Vagina (tissue), 2 donors: ENCODE data around the gene CREB5. TPM values are rescaled to one million over a fixed set of nuclear protein-coding genes. Genes with fewer than 3 reads are reported as not detected.
"Not testable (repeated sequence)": the region's sequence is repeated elsewhere in the genome, so short reads cannot be mapped to it uniquely, and the experiment has no call there.

Experiments
- DNase-seq, 2 donors: peaks; one replicate each; pipeline ENCODE4 v3.0.0-alpha.2; 2017; ENCODE audit errors: extremely low spot score in 2 of 2
- H3K27ac ChIP-seq: fragments of 200-600 bp; sonication (generic); one replicate; pipeline ENCODE4 v1.5.1; 2019
- H3K27me3 ChIP-seq: fragments of 200-600 bp; sonication (generic); one replicate; pipeline ENCODE4 v1.5.1; 2019
- H3K36me3 ChIP-seq, 2 donors: fragments of 200-600 bp; sonication (generic); one replicate each; pipeline ENCODE4 v1.5.1; 2017 to 2019
- H3K4me1 ChIP-seq: fragments of 200-600 bp; sonication (generic); one replicate; pipeline ENCODE4 v1.5.1; 2019
- H3K4me3 ChIP-seq, 2 donors: fragments of 200-600 bp; sonication (generic); 1 replicate in 1 of 2; 2 replicates in 1 of 2; pipeline ENCODE4 v1.5.1; 2016 to 2019
- H3K9me3 ChIP-seq: fragments of 200-600 bp; sonication (generic); one replicate; pipeline ENCODE4 v1.5.1; 2019
- CTCF ChIP-seq, 3 experiments: fragments of 450-650 bp in 2 of 3; fragments of 200-600 bp in 1 of 3; sonication (generic) in 1 of 3; IDR thresholded peaks; one replicate each; pipeline ENCODE4 v1.5.1; 2017 to 2019; ENCODE audit warnings: antibody characterized with exemption in 3 of 3, mild to moderate bottlenecking in 2 of 3, moderate library complexity in 2 of 3
- POLR2A ChIP-seq, 2 donors: fragments of 450-650 bp; IDR thresholded peaks; one replicate each; pipeline ENCODE4 v1.6.1; 2017; ENCODE audit warnings: antibody characterized with exemption in 2 of 2, mild to moderate bottlenecking in 2 of 2, moderate library complexity in 2 of 2
- POLR2AphosphoS5 ChIP-seq, 2 donors: sonication (generic); formaldehyde crosslinking; IDR thresholded peaks; one replicate each; pipeline ENCODE4 v1.9.0; 2017; ENCODE audit warnings: antibody characterized with exemption in 2 of 2, mild to moderate bottlenecking in 2 of 2, low read depth in 1 of 2; ENCODE audit not compliant: insufficient read depth in 1 of 2
- intact Hi-C: fragments of 100-400 bp; cut with DNase I; formaldehyde crosslinking; loops from one replicate; pipeline ENCODE4 v1.15.1; 2023
- total RNA-seq: library from RNA; depleted of rRNA; stranded (reverse); fragments of >200 nt; gene quantifications from one replicate; pipeline ENCODE4 v1.2.3, GENCODE V29; 2016

Gene CREB5
- total RNA-seq, 1 donor from 2014 or later, result 23.1 TPM

- H3K27ac ChIP-seq, result no peak overlapping the region
- TF ChIP-seq POLR2A (IDR thresholded peaks at IDR 0.05) (no peak), POLR2AphosphoS5 (IDR thresholded peaks at IDR 0.05; ENCODE audit: insufficient read depth in 1 of 2, low read depth in 1 of 2) (no peak), CTCF (IDR thresholded peaks at IDR 0.05) (no peak)
These were observed 373.0 kb downstream of the CREB5 start for GRCh38 chr7:28785041-28785995.

GRCh38 chr7:28786156-28786555 is 373.8 kb downstream of the CREB5 start:
- H3K4me1 ChIP-seq, H3K36me3 ChIP-seq, H3K9me3 ChIP-seq, H3K4me3 ChIP-seq, intact Hi-C loops, DNase-seq, H3K27me3 ChIP-seq, H3K27ac ChIP-seq: not testable (repeated sequence)

More at GRCh38 chr7:28785041-28785995, 373.0 kb downstream of the CREB5 start:
- Histone ChIP-seq H3K9me3 (no peaks in the 10 kb centered on the region), H3K36me3 (no peaks in the 10 kb centered on the region), H3K4me1 (peaks cover 5% of the 10 kb centered on the region), H3K4me3 (no peak overlapping the region), H3K27me3 (no peaks in the 10 kb centered on the region)
- DNase-seq, result no peak
- intact Hi-C loops, result no loop called here

- H3K4me1 ChIP-seq, result peaks cover 5% of the 10 kb centered on the region
- H3K9me3 ChIP-seq, result no peaks in the 10 kb centered on the region
- H3K27me3 ChIP-seq, result no peaks in the 10 kb centered on the region
- no peak overlapping the region for H3K27ac ChIP-seq
- H3K4me3 ChIP-seq, result no peak overlapping the region
- no peak for DNase-seq
- intact Hi-C loops, result no loop called here
- no peaks in the 10 kb centered on the region for H3K36me3 ChIP-seq
- TF ChIP-seq POLR2AphosphoS5 (IDR thresholded peaks at IDR 0.05; ENCODE audit: insufficient read depth in 1 of 2, low read depth in 1 of 2) (no peak), CTCF (IDR thresholded peaks at IDR 0.05) (no peak), POLR2A (IDR thresholded peaks at IDR 0.05) (no peak)
These were observed 374.8 kb downstream of the CREB5 start for GRCh38 chr7:28787106-28787505.

- intact Hi-C loops, result no loop called here
- TF ChIP-seq POLR2A (IDR thresholded peaks at IDR 0.05) (no peak), CTCF (IDR thresholded peaks at IDR 0.05) (no peak), POLR2AphosphoS5 (IDR thresholded peaks at IDR 0.05; ENCODE audit: insufficient read depth in 1 of 2, low read depth in 1 of 2) (no peak)
- Histone ChIP-seq H3K27me3 (no peaks in the 10 kb centered on the region), H3K9me3 (no peaks in the 10 kb centered on the region), H3K36me3 (no peaks in the 10 kb centered on the region), H3K27ac (no peak overlapping the region), H3K4me1 (no peaks in the 10 kb centered on the region), H3K4me3 (no peak overlapping the region)
- no peak for DNase-seq
These were observed 378.1 kb downstream of the CREB5 start for GRCh38 chr7:28790467-28790866.

- Histone ChIP-seq H3K9me3 (no peaks in the 10 kb centered on the region), H3K4me3 (no peak overlapping the region), H3K36me3 (no peaks in the 10 kb centered on the region), H3K4me1 (no peaks in the 10 kb centered on the region), H3K27me3 (no peaks in the 10 kb centered on the region), H3K27ac (no peak overlapping the region)
- TF ChIP-seq CTCF (IDR thresholded peaks at IDR 0.05) (no peak), POLR2A (IDR thresholded peaks at IDR 0.05) (no peak), POLR2AphosphoS5 (IDR thresholded peaks at IDR 0.05; ENCODE audit: insufficient read depth in 1 of 2, low read depth in 1 of 2) (no peak)
- DNase-seq, result no peak
- intact Hi-C loops, result no loop called here
These were observed 380.5 kb downstream of the CREB5 start for GRCh38 chr7:28792858-28793257.
